Activated gamma-delta T cell (primary cell): ENCODE measurements around the gene MICA.
"Not testable (repeated sequence)": the region's sequence is repeated elsewhere in the genome, so short reads cannot be mapped to it uniquely, and the experiment has no call there.

Source experiments
- DNase-seq: peaks from one replicate; lab custom pipeline; 2025; lab: John Stamatoyannopoulos, UW
- total RNA-seq, 2 donors: gene quantifications; one replicate each; lab custom pipeline; 2026; lab: John Stamatoyannopoulos, UW

The MICA gene
- total RNA-seq: 20.5 to 24.2 reads per million in 2 donors

DNA sequence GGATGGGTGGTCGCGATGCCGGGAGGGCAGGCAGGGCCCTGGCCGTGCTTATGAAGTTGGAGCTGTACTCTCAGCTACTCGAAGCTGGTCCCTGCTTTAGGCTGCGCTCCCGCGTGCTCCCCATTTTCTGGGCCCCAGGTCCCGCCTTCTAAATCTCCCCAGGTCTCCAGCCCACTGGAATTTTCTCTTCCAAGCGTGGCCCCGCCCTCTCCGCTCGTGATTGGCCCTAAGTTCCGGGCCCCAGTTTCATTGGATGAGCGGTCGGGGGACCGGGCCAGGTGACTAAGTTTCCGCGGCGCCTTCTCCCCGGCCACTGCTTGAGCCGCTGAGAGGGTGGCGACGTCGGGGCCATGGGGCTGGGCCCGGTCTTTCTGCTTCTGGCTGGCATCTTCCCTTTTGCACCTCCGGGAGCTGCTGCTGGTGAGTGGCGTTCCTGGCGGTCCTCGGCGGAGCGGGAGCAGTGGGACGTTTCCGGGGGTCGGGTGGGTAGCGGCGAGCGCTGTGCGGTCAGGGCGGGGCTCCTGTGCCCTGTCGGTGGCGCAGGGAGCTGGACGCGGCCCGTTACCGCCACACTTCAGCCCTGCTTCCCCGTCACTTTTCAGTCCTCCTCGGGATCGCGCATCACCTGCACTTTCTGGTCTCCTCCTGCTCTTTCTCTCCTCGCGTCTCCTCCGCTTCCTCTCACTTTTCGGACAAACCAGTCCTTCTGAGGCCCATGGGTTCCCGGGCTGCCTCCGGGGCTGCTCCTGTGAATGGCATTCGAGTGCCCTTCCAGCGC is at the start of gene MICA:
Gene MICA, plus strand, starts transcription at position 313 of the 778 bp plus-strand sequence. Its CDS starts 38 bp downstream, at position 351.
- peak; percentile 59 for DNase-seq

DNA sequence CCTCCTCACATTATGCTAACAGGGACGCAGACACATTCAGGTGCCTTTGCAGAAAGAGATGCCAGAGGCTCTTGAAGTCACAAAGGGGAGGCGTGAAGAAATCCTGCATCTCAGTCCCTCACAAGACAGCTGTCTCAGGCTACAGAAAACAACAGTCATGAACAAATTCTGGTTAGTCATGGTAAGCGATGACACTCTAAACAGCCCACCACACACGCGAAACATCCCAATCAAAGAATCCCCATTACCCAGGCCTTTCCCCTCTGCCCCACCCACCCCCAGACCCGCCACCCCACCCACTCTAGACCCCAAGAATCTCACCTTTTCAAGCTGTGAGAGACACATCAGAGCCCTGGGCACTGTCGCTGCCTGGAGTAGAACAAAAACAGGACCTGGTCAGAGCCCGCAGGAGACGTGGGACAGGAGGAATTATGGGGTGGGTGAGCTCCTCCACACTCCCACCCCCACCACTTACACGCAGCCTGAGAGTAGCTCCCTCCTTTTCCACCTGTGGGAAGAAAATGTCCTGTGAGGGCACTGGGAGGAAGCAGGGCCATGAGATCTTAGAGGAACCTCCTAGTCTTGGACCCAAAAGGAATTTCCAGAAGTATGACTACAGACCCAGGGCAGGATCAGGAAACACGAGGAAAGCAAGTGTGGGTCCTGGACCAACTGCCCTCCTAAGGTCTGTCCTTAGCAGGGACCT is 49.1 kb upstream of the MICA start:
- no peak for DNase-seq

DNA sequence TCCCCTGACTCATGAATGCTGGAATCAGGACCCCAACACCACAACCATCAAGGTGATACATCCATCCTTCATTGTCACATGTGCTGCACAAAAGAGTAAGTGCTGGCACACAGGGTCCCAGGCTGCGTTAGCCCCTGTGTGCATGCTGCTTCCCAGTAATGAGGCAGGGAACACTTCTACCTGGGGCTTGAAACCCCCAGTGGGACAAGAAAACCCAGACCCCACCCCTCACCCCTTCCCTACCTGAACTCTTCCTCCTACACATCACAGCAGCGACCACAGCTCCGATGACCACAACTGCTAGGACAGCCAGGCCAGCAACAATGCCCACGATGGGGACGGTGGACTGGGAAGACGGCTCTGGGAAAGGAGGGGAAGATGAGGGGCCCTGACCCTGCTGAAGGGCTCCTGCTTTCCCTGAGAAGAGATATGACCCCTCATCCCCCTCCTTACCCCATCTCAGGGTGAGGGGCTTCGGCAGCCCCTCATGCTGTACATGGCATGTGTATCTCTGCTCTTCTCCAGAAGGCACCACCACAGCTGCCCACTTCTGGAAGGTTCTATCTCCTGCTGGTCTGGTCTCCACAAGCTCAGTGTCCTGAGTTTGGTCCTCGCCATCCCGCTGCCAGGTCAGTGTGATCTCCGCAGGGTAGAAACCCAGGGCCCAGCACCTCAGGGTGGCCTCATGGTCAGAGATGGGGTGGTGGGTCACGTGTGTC is 48.4 kb upstream of the MICA start:
- no peak for DNase-seq

DNA sequence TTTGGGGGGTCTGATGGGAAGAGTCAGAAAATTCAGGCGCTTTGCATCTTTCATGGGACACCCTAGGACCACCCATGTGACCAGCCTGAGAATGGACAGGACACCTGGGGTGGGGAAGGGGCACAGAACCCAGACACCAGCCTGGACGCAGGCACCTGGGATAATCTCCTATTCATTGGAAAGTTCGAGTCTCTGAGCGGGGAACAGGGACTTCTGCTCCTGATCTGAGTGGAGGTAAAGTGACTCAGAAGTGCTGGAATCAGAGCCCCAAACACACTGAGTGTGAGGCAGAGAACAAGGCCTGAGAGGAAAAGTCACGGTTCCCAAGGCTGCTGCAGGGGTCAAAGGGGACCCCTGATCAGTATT is 47.8 kb upstream of the MICA start:
- DNase-seq: no peak

DNA sequence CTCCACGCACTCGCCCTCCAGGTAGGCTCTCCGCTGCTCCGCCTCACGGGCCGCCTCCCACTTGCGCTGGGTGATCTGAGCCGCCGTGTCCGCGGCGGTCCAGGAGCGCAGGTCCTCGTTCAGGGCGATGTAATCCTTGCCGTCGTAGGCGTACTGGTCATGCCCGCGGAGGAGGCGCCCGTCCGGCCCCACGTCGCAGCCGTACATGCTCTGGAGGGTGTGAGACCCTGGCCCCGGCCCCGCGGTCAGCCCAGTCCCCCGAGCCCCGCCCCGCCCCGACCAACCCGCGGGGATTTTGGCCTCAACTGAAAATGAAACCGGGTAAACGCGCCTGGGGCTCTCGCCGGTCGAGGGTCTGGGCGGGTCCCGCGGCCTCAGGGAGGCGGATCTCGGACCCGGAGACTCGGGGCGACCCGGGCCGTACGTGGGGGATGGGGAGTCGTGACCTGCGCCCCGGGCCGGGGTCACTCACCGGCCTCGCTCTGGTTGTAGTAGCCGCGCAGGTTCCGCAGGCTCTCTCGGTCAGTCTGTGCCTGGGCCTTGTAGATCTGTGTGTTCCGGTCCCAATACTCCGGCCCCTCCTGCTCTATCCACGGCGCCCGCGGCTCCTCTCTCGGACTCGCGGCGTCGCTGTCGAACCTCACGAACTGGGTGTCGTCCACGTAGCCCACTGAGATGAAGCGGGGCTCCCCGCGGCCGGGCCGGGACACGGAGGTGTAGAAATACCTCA is 47.0 kb upstream of the MICA start:
- peak; percentile 41 for DNase-seq

DNA sequence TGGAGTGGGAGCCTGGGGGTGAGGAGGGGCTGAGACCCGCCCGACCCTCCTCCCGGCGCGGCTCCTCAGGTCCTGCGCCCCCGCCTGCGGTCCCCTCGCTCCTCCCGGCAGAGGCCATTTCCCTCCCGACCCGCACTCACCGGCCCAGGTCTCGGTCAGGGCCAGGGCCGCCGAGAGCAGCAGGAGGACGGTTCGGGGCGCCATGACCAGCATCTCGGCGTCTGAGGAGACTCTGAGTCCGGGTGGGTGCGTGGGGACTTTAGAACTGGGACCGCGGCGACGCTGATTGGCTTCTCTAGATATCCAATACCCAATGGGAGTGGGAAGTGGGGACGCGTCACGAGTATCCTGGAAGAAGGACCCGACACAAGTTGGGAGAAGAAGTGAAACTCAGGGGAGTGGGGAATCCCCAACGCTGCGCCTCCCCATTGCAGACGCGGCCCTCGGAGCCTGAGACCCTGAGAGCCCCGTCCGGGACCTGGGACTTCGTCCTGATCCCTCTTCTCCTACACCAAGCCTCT is 46.4 kb upstream of the MICA start, which contains the start of gene HLA-B:
Gene HLA-B, minus strand, starts transcription at position 234 of the 521 bp plus-strand sequence. Its CDS starts 21 bp downstream, at position 213.
- peak; percentile 65 for DNase-seq

DNA sequence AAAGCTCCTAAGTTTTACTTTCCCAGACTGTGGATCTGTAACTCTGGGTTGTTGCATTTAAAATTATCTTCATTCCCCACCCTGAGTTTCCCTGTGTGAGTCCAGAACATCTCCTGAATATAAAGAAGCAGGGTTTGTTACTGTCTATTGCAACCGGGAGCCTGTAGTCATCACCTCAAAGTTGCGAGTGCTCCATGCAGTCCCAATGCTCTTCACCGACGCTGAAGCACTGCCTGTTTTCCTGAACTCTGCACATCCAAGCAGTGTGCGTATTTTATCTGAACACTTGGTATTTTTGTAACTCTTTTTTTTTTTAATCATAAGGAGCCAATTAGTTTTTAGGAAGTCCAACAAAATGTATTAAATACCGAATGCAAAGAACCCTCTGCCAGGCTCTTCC is 45.5 kb upstream of the MICA start:
- no peak for DNase-seq

DNA sequence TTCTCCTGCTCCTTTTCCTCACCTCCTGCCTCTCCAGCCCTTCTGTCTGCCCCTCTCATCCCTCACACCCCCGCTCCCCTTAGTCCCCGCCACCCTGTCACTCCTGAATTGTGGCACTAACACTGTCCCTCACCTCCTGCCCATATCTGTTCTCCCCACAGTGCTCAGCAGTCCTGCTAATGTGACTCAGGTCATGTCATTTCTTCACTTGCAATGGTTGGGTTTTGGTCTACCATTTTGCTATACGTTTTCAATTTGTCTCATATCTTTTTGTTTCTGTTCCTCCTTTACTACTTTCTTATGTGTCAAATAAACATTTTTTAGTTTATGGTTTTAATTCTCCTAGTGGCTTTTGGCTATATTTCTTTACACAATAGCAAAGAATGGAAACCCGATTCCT is 45.1 kb upstream of the MICA start:
- DNase-seq: no peak

DNA sequence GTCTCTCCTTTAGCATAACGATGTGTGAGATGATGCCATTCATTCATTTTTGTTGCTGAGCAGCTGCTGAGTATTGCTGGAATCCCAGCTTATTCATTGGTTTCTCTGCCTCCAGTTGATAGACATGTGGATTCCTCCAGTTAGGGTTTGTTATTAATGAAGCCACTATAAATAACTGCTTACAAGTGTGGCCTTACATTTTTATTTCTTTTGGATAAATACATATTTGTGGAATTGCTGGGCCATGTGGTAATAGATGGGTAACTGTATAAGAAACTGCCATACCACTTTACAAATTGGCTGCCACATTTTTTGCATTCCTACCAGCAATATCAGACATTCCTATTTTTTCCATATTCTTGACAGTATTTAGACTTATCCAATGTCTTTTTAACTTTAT is 43.8 kb upstream of the MICA start:
- DNase-seq: no peak

DNA sequence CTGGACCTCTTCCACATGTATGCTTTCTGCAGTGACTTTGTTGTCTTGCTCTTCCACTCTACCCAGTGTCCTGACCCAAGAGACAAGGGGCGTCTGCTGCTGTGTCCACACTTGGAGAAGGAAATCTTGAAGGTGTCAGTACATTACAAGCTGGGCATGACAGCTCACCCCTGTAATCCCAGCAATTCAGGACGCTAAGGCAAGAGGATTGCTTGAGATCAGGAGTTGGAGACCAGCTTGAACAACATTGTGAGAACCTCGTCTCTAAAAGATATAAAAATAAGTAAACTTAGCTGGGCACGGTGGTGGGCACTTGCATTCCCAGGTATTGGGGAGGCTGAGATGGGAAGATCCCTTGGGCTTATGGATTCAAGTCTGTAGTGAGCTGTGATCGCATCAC is 40.6 kb upstream of the MICA start:
- DNase-seq: no peak

DNA sequence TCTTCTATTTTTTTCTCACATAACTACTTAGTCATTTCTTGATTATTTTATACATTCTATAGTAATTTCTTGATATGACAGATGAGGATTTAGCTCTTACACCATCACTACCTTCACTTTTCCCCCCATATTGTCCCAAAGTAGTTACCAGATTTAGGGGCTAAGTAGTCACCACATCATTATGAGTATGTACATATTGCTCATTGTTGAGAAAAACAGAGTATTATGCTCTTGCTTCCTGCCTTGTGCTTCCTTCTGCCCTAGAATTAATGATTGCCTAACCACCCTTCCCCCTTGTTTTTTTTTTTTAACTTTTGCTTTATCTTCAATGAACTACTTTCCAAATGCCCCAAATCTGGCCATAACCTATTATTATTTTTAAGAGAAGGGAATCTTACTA is 39.6 kb upstream of the MICA start:
- DNase-seq: no peak

DNA sequence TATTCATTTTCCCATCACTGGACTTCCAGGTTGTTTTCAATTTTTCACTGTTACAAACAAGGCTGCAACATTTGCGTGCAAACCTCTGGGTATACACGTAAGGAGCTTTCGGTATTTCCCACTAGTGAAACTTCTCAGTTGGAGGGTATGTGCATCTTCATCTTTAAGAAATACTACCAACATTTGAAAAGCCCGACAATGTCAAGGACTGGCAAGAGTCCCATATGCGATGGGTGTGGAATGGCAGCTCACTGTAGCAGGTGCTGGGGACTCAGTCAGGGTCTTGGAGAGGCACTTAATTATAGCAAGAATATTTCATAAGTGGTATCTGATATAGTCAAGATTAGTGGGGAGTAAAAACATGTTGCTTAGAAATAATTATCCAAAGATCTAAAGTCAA is 37.5 kb upstream of the MICA start:
- DNase-seq: no peak

DNA sequence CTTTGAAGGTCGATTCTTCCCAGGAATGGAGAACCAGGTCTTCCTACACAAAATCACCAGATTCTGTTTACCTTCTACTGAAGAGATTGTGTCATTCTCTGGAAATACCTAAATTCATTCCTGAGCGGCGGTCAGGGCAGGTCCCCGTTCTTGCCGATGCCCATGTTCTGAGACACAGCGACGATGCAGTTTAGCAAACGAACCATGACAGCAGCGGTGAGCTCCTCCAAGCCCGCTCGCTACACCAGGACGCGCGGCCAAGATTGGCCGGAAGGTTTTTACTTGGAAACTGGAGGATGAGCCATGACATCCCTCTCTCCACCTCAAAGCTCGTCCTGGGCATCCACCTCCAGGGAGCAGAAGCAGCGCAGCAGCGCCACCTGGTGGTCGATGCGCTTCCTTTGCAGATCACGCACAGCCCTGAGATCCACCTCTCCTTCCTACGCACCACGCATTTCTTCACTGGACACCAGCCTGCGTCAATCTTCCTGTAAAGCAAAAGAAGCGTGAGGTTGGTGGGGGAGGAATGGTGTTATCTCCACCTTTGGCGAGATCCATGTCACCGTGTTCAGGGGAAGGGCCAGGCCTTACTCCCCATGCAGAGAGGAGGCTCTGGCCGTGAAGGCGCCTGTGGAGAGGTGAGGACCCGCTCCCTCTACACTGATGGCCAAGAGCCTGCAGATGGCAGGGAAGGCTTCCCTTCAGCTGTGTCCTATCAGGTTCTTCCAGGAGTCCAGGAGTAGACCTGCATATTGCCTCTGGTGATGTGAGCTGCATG is 36.5 kb upstream of the MICA start:
- DNase-seq: peak; percentile 78

DNA sequence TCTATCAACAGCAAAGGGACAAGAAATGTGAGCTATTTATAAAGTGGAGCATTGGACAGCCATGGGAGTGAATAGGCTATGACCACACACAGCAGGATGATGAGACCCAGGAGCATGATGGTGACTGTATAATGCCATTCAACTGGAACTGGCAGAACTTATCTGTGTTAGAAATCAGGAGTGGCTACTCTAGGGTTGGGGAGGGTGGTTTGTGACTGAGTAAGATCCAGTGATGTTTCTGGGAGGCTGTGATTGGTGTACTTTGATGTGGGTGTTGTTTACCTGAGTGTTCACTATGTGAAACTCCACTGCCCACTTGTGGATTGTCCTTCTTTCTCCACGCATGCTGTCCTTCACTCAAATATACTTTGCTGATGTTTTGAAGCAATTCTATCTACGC is 34.9 kb upstream of the MICA start:
- no peak for DNase-seq

DNA sequence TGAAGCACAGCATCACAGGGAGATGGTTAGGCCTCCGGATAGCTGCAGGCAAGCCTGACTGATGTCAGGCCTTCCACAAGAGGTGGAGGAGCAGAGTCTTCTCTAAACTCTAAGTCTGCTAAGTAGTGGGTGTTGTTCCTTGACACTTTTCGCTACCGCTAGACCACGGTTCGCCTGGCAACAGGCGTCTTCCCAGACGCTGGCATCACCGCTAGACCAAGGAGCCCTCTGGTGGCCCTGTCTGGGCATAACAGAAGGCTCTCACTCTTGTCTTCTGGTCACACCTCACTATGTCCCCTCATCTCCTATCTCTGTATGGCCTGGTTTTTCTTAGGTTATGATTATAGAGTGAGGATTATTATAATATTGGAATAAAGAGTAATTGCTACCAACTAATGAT is 29.3 kb upstream of the MICA start:
- not testable (repeated sequence) for DNase-seq

DNA sequence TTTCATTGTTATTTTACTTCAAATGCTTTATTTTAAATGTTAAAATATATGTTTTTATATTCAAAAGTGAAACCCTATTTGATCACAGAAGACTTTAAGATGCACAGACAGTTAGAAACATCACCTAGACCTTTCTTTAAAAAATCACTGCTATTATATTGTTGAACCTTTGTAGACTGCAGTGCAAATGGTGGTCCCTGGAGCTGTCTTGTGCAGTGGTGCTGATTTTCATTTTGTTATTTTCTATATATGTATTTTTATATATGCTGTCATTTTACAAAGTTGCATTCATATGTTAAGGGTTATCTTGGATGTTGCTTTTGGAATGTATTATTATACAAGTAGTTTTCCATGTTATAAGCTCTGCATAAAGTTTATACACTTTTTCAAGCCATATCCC is 27.7 kb upstream of the MICA start:
- DNase-seq: no peak

DNA sequence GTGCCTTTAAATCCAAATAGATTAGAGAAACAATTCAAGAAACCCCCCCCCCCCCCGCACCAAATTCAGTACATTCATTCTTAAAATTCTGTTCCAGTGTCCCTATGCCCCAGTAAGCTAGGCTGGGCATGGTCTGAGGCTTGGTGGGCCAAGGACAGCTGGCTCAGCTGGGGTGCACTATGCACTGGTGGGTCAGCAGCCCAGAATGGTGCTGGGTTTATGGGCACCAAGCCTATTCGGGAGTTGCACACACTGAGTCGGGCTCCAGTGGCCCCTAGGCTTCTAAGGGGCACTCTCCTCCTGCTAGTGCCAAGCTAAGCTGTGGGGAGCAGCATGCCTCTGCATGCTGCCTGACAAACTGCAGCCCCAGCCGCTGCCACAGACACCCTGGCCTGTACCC is 26.4 kb upstream of the MICA start:
- DNase-seq: no peak

DNA sequence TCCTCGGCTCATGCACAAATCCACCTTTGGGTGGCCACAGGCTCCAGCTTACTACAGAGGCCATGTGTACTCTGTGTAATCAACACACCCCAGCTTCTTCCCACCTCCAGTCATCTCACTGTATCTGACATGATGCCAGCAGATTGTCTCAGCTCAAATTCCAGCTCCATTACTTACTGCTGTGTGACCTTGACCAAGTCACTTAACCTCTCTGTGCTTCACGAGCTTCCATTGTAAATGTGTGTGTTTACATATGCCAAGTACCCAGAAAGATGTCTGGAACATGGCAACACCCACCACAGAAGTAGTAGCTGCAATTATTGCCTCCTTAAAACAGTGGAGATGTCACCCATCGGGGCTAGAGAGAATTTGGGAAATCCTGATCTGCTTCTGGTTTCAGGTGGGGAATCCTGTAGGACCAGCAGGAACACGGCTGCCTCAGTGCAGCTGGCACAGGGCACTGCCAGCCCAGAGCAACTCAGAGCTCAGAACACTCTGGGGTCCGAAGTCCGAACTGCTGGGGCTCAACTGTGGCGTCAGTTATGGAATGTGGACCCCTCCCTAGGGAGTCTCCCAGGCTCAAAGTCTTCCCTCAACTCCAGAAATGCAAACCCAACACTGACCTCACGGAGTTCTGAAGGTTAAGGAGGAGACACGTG is 25.2 kb upstream of the MICA start:
- no peak for DNase-seq

DNA sequence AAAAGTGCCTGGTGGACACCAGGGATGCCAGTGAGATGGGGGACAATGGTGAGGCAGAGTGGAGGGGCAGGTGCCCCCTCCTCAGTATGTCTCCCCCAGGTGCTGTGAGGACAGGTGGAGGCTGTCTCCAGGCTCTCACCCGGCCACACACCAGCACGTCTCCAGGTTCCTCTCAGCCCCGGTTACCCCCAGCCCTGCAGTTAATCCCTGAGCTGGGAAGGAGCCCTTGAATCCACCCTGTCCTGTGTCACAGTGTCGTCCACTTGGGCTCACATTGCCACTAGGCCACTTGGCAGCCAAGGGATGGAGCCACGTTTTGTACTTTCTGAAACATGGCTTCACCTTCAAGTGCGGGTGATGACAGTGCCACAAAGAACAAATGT is 24.7 kb upstream of the MICA start:
- no peak for DNase-seq

DNA sequence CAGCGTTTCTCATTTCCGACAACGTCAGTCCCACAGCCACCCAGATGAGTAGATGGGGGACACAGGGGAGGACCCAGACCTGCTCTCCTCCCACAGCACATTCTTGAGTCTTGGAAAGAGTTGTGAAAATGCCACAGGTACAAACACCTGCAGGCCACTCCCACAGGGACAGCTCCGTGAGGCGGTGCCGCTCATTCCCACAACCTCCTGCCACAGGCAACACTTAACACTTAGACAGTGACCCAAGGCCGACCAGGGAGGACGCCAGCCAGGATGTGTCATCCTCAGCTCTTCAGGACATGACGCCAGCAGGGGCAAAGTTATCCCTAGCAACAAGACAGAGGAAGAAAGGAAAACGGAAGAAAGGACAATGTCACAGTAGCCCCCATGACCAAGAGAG is 23.5 kb upstream of the MICA start:
- no peak for DNase-seq

DNA sequence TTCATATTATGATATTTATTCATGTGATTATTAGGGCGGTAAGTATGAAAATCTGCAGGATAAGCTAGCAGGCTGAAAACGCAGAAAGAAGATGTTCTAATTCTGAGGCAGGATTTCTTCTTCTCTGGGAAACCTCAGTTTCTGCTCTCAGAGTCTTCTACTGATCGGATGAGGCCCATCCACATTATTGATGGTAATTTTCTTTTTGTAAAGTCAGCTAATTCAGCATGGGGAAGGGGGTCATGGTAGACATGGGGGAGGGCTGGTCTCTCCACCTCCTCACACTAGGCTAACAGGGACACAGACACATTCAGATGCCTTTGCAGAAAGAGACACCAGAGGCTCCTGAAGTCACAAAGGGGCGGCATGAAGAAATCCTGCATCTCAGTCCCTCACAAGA is 21.7 kb upstream of the MICA start:
- no peak for DNase-seq
